Heart left ventricle (tissue), 16 donors: Measurements from ENCODE around the gene FA2H. TPM values are rescaled to one million over a fixed set of nuclear protein-coding genes. Genes with fewer than 3 reads are reported as not detected.

Experiments used
- ATAC-seq, 4 donors: fragments of 200-7000 bp; cut with Tn5 transposase; one replicate each; pipeline ENCODE4 v1.9.1; 2020 to 2022; ENCODE audit warnings: moderate library complexity in 4 of 4, mild to moderate bottlenecking in 3 of 4, moderate number of reproducible peaks in 1 of 4
- DNase-seq, 5 donors: peaks; one replicate each; pipeline ENCODE4 v3.0.0-alpha.2; 2020
- H3K27ac ChIP-seq, 12 donors: fragments of 200-600 bp; sonication (generic) in 4 of 12; one replicate each; pipeline versions ENCODE4 v1.5.0 to v1.8.0; 2016 to 2022; ENCODE audit warnings: mild to moderate bottlenecking in 2 of 12
- H3K27me3 ChIP-seq, 9 donors: fragments of 200-600 bp; sonication (generic) in 2 of 9; one replicate each; pipeline versions ENCODE4 v1.5.1 to v1.8.0; 2016 to 2022; ENCODE audit warnings: mild to moderate bottlenecking in 3 of 9
- H3K36me3 ChIP-seq, 9 donors: fragments of 200-600 bp; sonication (generic) in 2 of 9; one replicate each; pipeline versions ENCODE4 v1.5.0 to v1.8.0; 2018 to 2022; ENCODE audit warnings: mild to moderate bottlenecking in 2 of 9
- H3K4me1 ChIP-seq, 12 donors: fragments of 200-600 bp; sonication (generic) in 4 of 12; one replicate each; pipeline versions ENCODE4 v1.5.0 to v1.8.0; 2016 to 2022; ENCODE audit warnings: mild to moderate bottlenecking in 3 of 12
- H3K4me3 ChIP-seq, 12 donors: fragments of 200-600 bp; sonication (generic) in 4 of 12; one replicate each; pipeline versions ENCODE4 v1.5.0 to v1.8.0; 2017 to 2022; ENCODE audit warnings: mild to moderate bottlenecking in 9 of 12, moderate library complexity in 4 of 12
- H3K9me3 ChIP-seq, 12 donors: fragments of 200-600 bp; sonication (generic) in 4 of 12; one replicate each; pipeline versions ENCODE4 v1.5.0 to v1.8.0; 2016 to 2022; ENCODE audit warnings: mild to moderate bottlenecking in 1 of 12
- CTCF ChIP-seq, 12 donors: fragments of 200-600 bp; sonication (generic) in 4 of 12; IDR thresholded peaks; one replicate each; pipeline versions ENCODE4 v1.5.0 to v1.8.0; 2018 to 2022; ENCODE audit warnings: antibody characterized with exemption in 12 of 12, mild to moderate bottlenecking in 5 of 12
- POLR2A ChIP-seq, 2 donors: fragments of 450-650 bp; IDR thresholded peaks; one replicate each; pipeline ENCODE4 v1.6.1; 2017; ENCODE audit warnings: antibody characterized with exemption in 2 of 2, mild to moderate bottlenecking in 2 of 2, moderate library complexity in 2 of 2
- WGBS, 4 donors: extraction: QIAGEN DNeasy Blood & Tissue Kit in 2 of 4; methylation state at CpG; one replicate each; pipeline versions ENCODE4 v1.1.5 to v1.1.7; 2013 to 2018; 5-methylcytosine and 5-hydroxymethylcytosine counted together
- intact Hi-C, 10 donors: fragments of 100-400 bp; cut with DNase I; formaldehyde crosslinking; loops; one replicate each; pipeline versions ENCODE4 v1.11.1 to v1.14.2; 2022
- polyA plus RNA-seq, 2 donors: library from polyadenylated mRNA; stranded (reverse); fragments of 200-250 nt; gene quantifications; one replicate each; pipeline ENCODE4 v1.2.3, GENCODE V29; 2013
- total RNA-seq, 9 donors: library from RNA; depleted of rRNA in 2 of 9; stranded (reverse); fragments of >200 nt in 2 of 9; fragmentation: NEBNext Ultra II Directional in 3 of 9; extraction: Animal tissue kit (Norgen Biotek cat#: 25700) in 3 of 9; gene quantifications; one replicate each; pipeline versions ENCODE4 v1.1.0 to v1.2.4, GENCODE V29; 2016 to 2023
- donor health status: ischemic (EF 13 %, LVEDD 7.1; RV severe dilation, severe dysfunction).
- donor health status: healthy with polysubstance abuse.
- donor health status: DM: no; HTN: yes; CAD: no.
- donor health status: DM: no; HTN: no; CAD: no.
- donor health status: ischemic (EF 25% LVEDD 6.9; RV normal size, moderate dysfunction).
- donor health status: ischemic (EF 25% LVEDD 5.7; RV mildly dilated, moderate dysfunction).
- donor health status: healthy.
- donor health status: DM: yes; HTN: yes; CAD: no.
- donor health status: ischemic (EF 35%, LVEDD 5.7; RV mildly dilated, moderate dysfunction).
- donor health status: nonischemic (EF 11% LVEDD 7.7; RV severe dilation, severe dysfunction).
- donor health status: DM: yes; HTN: yes; CAD: no.
- donor health status: PGD.
- donor health status: ischemic (EF 29% LVEDD 5.4; RV normal size, mild dysfunction).
- donor health status: nonischemic (EF 23%, LVEDD 6.1; RV moderate dilation, normal function).

FA2H gene
- total and polyA plus RNA-seq, 11 donors = 0.04 to 1.9 (median 0.39) TPM; not detected in 7

- intact Hi-C loops = no loop called here
- H3K27me3 ChIP-seq = peaks cover 0 to 42% (median 19%) of the 10 kb centered on the region in 9 donors
These were observed 2.3 kb upstream of the FA2H start for GRCh38 chr16:74776926-74777325.

GRCh38 chr16:74775255-74775654 lies 635 bp upstream of the FA2H start:
- Histone ChIP-seq H3K4me1 (peaks cover 0 to 14% (median 8%) of the 10 kb centered on the region in 12 donors), H3K4me3 (peak overlapping the region in 7 of 12 donors; percentile 21 to 60 (median 45)), H3K9me3 (no peaks in the 10 kb centered on the region), H3K36me3 (no peaks in the 10 kb centered on the region), H3K27me3 (peaks cover 0 to 48% (median 19%) of the 10 kb centered on the region in 9 donors), H3K27ac (no peak overlapping the region)
- ATAC-seq (no peak), DNase-seq (no peak)
- 72 to 78% (median 74%) methylated on average over 5 of the region's 5 CpGs for WGBS, 4 donors
- intact Hi-C loops = no loop called here
- TF ChIP-seq CTCF (IDR thresholded peaks at IDR 0.05) = no peak
- no peak for TF ChIP-seq POLR2A (IDR thresholded peaks at IDR 0.05)

More at GRCh38 chr16:74776926-74777325, 2.3 kb upstream of the FA2H start:
- TF ChIP-seq CTCF (IDR thresholded peaks at IDR 0.05) (no peak), POLR2A (IDR thresholded peaks at IDR 0.05) (no peak)
- Histone ChIP-seq H3K9me3 (no peaks in the 10 kb centered on the region), H3K36me3 (no peaks in the 10 kb centered on the region), H3K27ac (no peak overlapping the region), H3K4me3 (no peak overlapping the region), H3K4me1 (peaks cover 0 to 14% (median 8%) of the 10 kb centered on the region in 12 donors)
- 89 to 93% (median 92%) methylated on average over 2 of the region's 2 CpGs for WGBS, 4 donors
- DNase-seq (no peak), ATAC-seq (no peak)

- 49 to 53% (median 51%) methylated on average over 14 of the region's 14 CpGs for WGBS, 4 donors
- Histone ChIP-seq H3K27ac (no peak overlapping the region), H3K4me3 (peak overlapping the region in 5 of 12 donors; percentile 38 to 60 (median 54)), H3K27me3 (peaks cover 0 to 48% (median 19%) of the 10 kb centered on the region in 9 donors), H3K4me1 (peaks cover 0 to 14% (median 8%) of the 10 kb centered on the region in 12 donors), H3K9me3 (no peaks in the 10 kb centered on the region), H3K36me3 (no peaks in the 10 kb centered on the region)
- DNase-seq (no peak), ATAC-seq (no peak)
- no peak for TF ChIP-seq POLR2A (IDR thresholded peaks at IDR 0.05)
- no peak for TF ChIP-seq CTCF (IDR thresholded peaks at IDR 0.05)
- intact Hi-C loops = no loop called here
These were observed 986 bp downstream of the FA2H start for GRCh38 chr16:74773446-74774222.

DNA sequence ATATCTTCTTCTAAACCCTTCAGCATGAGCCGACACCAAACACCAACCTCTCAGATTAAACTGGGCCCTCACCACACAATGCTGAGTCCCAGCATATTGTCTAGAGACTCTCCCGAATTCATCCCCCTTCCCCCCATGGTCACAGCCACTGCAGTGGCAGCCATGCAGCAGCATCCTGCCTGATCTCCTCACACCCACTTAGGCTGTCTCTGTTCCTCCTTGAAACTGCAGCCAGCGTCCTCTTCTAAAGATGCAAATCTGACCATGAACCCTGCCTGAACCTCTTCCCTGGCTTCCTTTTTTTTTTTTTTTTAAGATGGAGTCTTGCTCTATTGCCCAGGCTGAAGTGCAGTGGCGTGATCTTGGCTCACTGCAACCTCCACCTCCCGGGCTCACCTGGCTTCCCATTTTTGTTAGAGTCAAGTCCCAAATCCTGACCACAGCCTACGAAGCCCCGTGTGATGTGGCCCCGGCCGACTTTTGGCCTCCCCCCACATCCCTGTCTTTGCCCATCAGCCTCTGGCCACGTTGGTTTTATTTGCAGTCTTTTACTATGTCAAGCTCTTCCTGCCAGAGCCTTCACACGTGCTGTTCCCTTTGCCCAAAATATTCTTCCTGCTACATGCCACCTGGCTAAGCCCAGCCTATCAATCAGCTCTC lies 2.8 kb downstream of the FA2H start:
- DNase-seq (no peak), ATAC-seq (no peak)
- H3K4me3 ChIP-seq = no peak overlapping the region
- WGBS, 4 donors = 70 to 78% (median 71%) methylated on average over 11 of the region's 11 CpGs
- peaks cover 0 to 14% (median 8%) of the 10 kb centered on the region in 12 donors for H3K4me1 ChIP-seq
- no peaks in the 10 kb centered on the region for H3K9me3 ChIP-seq
- intact Hi-C loops = no loop called here
- H3K27me3 ChIP-seq = peaks cover 0 to 48% (median 19%) of the 10 kb centered on the region in 9 donors
- no peak overlapping the region for H3K27ac ChIP-seq
- no peaks in the 10 kb centered on the region for H3K36me3 ChIP-seq
- TF ChIP-seq POLR2A (IDR thresholded peaks at IDR 0.05) = no peak
- no peak for TF ChIP-seq CTCF (IDR thresholded peaks at IDR 0.05)
